HG02970 (cell line): Measurements from ENCODE around the gene LOXL3.

Source experiments
- ATAC-seq: cut with Tn5 transposase; IDR thresholded peaks from one replicate; pipeline ENCODE4 v1.9.1; 2021; ENCODE audit warnings: mild to moderate bottlenecking, moderate library complexity, moderate number of reproducible peaks; ENCODE audit not compliant: unreplicated experiment, low FRiP score

Gene LOXL3

DNA sequence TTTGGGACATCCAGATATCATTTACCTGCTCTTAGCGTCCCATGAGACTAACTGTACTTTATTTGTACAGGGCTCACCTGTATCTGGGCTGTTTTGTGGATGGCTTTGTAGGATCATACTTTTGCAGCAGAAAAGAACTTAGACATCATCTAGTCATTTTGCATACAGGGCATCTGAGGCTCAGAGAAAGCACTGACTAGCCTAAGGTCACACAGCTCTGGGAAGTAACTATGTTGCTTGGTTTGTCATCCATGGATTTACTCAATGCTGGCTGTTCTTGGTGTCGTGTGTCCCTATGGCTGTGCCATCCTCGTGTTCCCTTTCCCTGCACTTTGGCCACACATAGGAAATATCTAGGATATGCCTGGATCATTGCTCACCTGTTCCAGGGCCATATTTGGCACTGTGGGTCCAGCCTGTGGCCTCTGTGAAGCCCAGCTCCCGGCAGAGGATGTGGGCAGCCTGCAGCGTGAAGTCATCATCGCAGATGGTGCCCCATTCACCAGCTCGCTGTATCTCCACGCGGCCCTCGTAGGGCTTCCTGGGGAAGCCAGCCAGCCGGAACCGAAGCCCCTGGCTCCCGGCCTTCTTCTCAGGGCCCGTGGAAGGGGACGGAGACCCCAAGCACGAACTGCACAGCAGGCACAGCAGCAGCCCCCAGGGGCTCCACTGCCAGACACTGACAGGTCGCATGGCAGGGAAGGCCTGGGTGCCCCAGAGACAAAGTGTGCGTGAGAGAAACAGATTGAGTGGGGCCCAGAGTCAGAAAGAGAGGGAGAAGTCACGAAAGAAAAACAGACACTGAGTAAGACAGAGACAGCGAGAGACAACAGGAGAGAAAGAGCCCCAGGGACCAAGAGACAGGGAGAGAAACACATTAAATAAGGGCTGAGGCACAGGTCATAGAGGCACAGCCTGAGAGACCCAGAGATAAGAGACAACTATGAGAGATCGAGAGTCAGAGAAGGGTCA is 1.5 kb downstream of the LOXL3 start:
- no peak for ATAC-seq

DNA sequence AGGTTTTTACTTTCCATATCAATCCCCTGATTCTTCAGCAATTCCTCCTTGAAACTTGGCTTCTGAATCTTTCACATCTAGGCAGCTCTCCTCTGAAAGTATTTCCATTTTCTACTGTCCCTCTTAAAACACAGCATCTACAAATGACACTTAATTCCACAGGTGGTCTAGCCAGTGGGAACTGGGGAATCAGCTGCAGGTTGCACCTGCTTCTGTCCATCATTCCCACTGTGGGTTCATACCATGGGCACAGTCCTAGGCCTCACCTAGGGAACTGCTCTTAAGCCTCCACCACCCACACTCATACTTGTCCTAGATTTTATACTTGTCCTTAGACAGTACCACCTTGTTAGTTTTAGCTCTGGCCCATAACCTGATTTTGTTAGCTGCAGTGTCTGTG is 2.2 kb downstream of the LOXL3 start:
- no peak for ATAC-seq

DNA sequence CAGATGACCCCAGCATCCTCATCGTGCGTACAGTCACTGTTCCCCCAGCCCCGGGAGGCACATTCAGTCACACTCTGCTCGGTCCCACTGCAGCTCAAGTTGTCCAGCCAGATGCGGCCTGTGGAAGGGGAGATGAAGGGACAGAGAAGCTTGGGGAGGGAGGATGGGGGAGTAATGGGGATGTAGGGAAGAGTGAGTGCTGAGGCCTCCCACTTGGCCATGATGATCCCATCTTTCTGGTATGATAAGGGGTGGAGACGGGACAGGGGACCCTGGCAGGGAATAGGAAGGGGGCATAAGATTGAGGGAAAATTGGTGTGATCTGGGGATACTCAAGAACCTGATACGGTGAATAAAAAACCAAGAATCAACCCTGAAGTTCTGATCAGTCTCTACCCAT is 3.5 kb downstream of the LOXL3 start:
- ATAC-seq, result no peak

GRCh38 chr2:74548900-74549826 is 4.6 kb downstream of the LOXL3 start:
- no peak for ATAC-seq

DNA sequence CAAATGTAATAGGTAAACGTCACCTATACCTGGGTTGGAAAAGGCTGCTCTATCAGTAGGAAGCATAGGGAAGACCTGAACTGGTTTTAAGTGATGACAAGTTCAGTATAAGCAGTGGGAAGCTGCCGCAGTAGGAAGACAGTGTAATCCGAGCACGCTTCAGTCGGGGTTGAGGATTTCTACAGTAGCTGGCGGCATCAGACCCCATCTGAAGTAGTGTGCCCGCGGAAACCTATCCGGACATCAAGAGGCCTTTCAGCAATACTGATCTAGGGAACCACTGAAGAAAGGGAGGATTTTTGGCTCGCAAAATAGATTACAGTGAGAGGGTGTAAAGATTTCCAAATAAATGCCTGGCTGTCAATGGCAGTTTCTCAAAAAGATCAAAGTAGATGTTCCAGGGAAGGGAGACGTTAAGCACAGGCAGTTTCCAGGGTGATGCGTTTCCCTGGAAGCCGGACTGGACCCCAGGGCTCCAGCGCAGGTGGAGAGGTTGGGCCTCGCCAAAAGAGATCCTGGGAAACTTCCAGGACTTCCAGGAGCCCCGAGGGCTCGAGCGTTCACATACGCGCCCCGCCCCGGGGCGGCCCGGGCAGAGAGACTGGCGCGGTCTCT is 5.3 kb downstream of the LOXL3 start:
- ATAC-seq, result no peak

- ATAC-seq, result no peak
These were observed 7.7 kb downstream of the LOXL3 start for GRCh38 chr2:74546004-74546403.

DNA sequence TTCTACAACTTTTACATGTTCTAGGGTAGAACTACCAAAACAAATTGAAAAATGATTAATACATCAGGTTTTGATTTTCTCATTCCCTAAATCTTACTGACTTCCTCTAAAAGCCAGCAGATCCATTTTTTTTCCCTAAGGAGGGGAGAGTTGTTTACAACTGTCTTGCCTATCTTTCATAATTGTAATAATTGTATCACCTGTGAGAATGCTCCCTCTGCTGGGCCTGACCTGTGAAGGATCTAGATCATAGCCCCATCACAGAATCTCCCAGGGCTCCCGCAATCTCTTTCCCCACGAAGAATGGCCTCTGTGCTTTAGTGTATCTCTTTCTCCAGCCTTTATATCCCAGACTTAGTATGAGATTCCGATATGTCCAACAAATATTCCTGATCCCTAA is 9.1 kb downstream of the LOXL3 start:
- no peak for ATAC-seq

DNA sequence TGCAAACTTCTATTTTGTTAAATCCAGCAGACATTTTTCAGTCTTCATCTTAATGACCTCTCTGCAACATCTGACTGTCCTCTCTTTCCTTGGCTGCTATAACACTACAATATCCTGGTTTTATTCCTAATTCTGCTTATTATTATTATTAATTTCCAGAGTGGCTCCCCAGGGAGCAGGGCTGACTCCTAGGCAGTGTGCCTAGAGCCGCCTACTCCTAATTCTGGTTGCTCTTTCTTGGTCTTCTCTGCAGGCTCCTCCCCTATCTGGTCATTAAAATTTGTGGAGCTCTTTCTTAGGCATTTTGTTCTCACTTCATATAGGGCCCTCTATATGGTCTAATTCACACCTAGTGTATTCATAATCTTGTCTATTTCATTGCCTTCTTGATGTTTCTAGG is 10.8 kb downstream of the LOXL3 start:
- no peak for ATAC-seq

- ATAC-seq, result no peak
These were observed 13.5 kb downstream of the LOXL3 start for GRCh38 chr2:74540291-74540690.

DNA sequence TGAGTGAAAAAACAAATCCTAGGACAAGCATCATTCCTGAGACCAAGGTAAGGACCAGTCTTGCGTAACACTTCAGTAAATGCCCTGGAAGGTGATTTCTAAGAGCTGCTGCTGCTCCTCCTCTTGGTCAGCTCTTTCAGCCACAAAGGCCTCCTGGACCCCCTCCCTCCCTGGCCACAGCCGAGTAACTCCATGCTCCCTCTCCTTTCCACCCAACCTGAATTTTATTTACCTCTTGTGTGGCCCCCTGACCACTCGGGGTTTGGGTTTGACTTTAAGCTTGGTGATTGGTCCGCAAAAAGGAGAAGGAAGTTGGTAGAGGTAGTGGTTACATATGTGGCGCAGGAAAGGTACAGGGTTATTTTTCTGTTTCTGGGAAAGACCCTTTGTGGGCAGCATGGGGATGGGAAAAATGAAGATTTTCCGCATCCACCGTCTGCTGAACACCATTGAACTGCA is 14.8 kb downstream of the LOXL3 start:
- no peak for ATAC-seq

DNA sequence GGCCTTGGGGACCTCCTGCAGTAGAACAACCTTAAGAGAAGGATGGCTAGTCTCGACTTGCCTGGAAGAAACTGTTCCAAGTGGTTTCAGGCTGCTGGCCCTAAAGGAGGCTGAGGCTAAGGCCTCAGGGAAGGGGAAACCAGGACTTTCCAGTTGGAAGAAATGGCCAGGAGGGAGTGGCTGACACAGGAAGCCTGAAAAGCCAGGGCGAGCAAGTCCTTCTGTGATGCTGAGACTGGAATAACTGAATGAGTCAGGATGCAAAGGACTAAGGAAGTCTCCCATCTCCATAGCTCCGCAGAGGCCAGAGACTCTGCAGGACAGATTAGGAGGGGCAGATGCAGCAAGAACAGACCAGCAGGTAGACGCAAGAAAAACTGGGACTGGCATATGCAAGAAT is 16.6 kb downstream of the LOXL3 start:
- ATAC-seq, result no peak

DNA sequence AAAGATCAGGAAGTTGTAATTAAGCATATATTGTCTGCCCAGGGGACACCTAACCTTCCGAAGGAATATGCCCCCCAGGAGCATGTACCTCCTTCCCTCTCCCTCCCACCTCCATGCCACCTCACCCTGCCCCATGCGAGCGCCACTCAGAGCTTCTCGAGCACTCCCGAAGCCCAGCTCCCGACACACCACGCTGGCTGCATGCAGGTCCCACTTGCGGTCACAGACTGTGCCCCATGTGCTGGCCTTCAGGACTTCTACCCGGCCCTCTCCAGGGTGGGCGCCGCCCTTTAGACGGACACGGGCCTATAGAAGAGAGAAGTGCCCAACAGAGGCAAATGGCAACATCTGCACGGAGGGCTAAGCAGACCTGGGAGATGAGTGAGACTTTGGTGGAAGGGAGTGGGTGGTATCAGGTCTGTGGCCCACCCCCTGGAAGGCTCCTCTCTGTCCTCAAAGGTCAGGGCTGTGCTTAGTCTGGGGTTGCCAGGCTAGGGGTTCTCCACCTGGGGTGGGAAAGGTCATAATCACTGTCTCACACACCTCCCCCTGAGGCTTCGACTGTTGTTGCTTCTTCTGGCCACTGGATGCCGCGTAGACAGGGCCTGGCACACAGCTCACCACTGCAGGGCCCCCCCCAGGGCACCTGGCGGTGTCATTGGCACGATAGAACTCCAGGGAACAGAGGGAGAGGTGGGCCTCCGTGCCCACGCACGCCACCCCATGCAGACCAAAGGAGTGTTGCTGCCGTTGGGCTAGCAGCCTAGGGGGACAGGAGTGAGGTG is 17.4 kb downstream of the LOXL3 start:
- ATAC-seq, result no peak

DNA sequence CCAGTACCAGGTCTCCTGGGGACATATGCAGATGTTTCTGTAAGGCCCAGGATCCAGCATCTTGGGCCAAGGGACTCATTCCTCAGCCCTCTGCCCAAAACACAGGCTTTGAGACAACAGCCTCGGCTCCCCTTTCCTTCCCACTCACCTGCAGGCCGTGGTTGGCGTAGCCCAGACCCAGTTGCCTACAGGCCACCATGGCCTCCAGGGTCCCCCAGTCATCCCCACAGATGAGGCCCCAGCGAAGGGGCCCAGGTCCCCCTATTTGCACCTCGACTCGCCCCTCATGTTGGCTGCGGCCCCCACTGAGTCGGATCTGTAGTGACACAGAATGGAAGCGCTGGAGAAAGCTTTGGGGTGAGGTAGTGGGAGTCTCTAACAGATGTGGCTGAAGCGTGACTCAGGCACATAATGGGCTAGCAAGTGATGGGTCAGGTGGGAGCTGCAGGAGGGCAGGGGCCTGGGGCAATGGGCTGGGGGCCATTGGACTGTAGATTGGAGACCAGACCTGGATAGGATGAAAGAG is 18.2 kb downstream of the LOXL3 start:
- ATAC-seq, result no peak

DNA sequence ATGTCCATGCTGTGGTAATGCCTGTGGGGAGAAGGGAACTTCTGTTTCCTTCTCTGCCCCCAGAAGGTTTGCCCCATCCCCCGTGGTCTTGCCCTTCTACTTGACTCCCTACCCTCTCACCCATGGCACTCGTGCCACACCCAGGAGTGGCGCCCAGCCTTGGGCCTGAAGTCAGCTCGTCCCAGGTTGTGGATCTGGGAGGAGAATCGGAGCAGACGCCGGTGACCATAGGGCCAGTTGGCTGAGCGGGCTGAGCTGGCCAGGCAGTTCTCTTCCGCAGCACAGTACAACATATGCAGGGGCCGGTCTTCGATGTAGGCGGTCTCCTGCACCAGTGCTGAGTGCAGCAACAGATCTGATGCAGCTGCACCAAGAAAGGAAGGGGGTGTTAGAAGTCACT is 19.3 kb downstream of the LOXL3 start:
- no peak for ATAC-seq

DNA sequence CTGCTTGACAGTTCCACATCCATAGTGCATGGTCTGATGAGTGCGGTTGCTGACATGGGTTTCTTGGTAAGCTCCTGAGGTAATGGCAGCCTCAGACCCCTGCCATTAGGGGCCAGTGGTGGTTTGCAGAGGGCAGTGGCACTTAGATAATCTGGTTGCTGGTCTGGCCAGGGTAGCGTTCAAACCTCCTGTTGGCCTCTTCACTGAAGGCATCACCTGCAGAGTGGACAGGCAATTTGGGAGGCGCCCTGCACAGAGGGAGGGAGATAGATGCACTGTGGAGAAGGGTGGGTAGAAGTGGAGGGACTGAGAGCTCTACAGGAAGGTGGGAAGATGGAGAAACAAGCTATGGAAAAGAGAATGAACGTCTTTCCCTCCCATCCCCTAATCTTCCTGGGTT is 20.3 kb downstream of the LOXL3 start:
- no peak for ATAC-seq

- no peak for ATAC-seq
These were observed 21.5 kb downstream of the LOXL3 start for GRCh38 chr2:74532222-74532621.

GRCh38 chr2:74531666-74532065 is 22.1 kb downstream of the LOXL3 start:
- no peak for ATAC-seq

DNA sequence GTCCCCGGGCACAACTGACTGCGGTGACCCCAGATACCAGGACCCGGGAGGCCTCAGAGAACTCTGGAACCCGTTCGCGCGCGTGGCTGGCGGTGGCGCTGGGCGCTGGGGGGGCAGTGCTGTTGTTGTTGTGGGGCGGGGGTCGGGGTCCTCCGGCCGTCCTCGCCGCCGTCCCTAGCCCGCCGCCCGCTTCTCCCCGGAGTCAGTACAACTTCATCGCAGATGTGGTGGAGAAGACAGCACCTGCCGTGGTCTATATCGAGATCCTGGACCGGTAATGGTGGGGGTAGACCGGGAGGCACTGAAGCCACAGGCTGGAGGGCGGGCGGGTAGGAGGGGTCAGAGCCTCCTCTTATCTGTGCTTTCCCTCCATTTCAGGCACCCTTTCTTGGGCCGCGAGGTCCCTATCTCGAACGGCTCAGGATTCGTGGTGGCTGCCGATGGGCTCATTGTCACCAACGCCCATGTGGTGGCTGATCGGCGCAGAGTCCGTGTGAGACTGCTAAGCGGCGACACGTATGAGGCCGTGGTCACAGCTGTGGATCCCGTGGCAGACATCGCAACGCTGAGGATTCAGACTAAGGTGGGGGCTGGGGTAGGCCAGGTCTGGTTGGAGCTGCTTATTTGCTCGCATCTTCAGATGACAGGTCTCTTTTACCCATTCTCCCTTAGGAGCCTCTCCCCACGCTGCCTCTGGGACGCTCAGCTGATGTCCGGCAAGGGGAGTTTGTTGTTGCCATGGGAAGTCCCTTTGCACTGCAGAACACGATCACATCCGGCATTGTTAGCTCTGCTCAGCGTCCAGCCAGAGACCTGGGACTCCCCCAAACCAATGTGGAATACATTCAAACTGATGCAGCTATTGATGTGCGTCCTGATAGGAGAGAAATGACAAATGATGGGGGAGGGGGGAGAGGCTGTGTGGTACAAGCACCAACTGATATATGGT is 23.2 kb downstream of the LOXL3 start:
- ATAC-seq, result peak; percentile 27
